OCI-LY7 (cell line): ENCODE measurements around the gene LONRF3.

Experiments
- EZH2phosphoT487 ChIP-seq: fragments of 200-600 bp; sonication (generic); IDR thresholded peaks from 2 replicates; pipeline ENCODE4 v1.6.1; 2018; ENCODE audit warnings: low read depth, borderline replicate concordance, mild to moderate bottlenecking, mixed run types, antibody characterized with exemption, low read length, moderate library complexity, mixed read lengths
- TF ChIP-seq, protein P1 (sequence below): fragments of 200-600 bp; sonication (generic); conservative IDR thresholded peaks from 2 replicates; pipeline ENCODE4 v1.5.1; 2014; ENCODE audit warnings: mild to moderate bottlenecking, antibody characterized with exemption, low read length, moderate library complexity, mixed read lengths

DNA sequence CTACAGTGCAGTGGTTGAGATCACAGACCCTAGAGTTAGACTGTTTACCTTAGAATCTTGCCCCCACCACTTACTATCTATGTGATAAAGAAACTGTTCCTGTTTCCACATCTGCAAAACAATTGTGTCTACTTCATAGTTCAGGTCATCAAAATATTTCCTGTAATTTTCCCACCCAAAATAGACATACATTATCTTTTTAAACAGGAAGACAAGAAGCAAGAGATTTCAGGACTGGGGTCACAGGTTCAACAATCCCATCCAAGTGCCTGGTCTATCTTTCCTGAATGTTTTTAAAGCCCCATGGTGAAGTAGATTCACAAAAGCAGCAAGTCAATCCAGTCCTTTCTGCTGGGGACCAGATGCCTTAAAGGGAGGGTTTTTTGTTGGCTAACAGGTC, 56.6 kb downstream of the LONRF3 start:
- TF ChIP-seq, protein P1, sequence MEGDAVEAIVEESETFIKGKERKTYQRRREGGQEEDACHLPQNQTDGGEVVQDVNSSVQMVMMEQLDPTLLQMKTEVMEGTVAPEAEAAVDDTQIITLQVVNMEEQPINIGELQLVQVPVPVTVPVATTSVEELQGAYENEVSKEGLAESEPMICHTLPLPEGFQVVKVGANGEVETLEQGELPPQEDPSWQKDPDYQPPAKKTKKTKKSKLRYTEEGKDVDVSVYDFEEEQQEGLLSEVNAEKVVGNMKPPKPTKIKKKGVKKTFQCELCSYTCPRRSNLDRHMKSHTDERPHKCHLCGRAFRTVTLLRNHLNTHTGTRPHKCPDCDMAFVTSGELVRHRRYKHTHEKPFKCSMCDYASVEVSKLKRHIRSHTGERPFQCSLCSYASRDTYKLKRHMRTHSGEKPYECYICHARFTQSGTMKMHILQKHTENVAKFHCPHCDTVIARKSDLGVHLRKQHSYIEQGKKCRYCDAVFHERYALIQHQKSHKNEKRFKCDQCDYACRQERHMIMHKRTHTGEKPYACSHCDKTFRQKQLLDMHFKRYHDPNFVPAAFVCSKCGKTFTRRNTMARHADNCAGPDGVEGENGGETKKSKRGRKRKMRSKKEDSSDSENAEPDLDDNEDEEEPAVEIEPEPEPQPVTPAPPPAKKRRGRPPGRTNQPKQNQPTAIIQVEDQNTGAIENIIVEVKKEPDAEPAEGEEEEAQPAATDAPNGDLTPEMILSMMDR = no peak
- TF ChIP-seq EZH2phosphoT487 = no peak
